HepG2 (cell line): Measurements from ENCODE around the gene BCAS3. TPM values are rescaled to one million over a fixed set of nuclear protein-coding genes. Genes with fewer than 3 reads are reported as not detected.

Experiments used
- ATAC-seq: fragments of 200-7000 bp; cut with Tn5 transposase; 3 replicates; pipeline ENCODE4 v1.9.1; 2020; ENCODE audit warnings: mild to moderate bottlenecking, moderate library complexity
- BruUV-seq: library from RNA; stranded (reverse); fragments of 400-500 nt; replicated peaks from 2 replicates; lab custom pipeline; 2021; lab: Mats Ljungman, UMichigan
- CTCF ChIA-PET: fragments of 300-600 bp; formaldehyde crosslinking; extraction: SDS; loops from one replicate; lab custom pipeline; 2021; ENCODE audit warnings: low total read pairs, inconsistent platforms, low intra/inter-chr PET ratio; lab: Yijun Ruan, JAX
- POLR2A ChIA-PET: fragments of 350-600 bp; sonication (Branson Sonifier 250); formaldehyde crosslinking; loops from one replicate; lab custom pipeline; 2020; ENCODE audit warnings: antibody characterized with exemption, inconsistent platforms; lab: Yijun Ruan, JAX
- DNase-seq: peaks from one replicate; pipeline ENCODE4 v3.0.0-alpha.2; 2015; ENCODE audit warnings: low spot score
- FAIRE-seq: peaks from 3 replicates; lab custom pipeline; 2011; peaks lifted over from hg19 to GRCh38; lab: Jason Lieb, UNC
- H2AFZ ChIP-seq: one replicate; pipeline ENCODE4 v1.6.1; 2011; ENCODE audit warnings: low read length, inconsistent platforms
- H3K27ac ChIP-seq: fragments of 300-600 bp; 3 replicates; pipeline ENCODE4 v1.8.0; 2011; ENCODE audit warnings: mixed run types, mild to moderate bottlenecking, mixed read lengths, low read length, inconsistent platforms; ENCODE audit not compliant: insufficient read depth; ENCODE audit errors: extremely low read length
- H3K27me3 ChIP-seq, 2 experiments: fragments of 200-600 bp in 1 of 2; 2 replicates in 1 of 2; 3 replicates in 1 of 2; pipeline versions ENCODE4 v1.6.0 to v1.8.0; 2011; ENCODE audit warnings: low read length in 2 of 2, mild to moderate bottlenecking in 2 of 2, moderate library complexity in 2 of 2, inconsistent platforms in 1 of 2; ENCODE audit not compliant: insufficient read depth in 2 of 2, control insufficient read depth in 1 of 2
- H3K36me3 ChIP-seq, 2 experiments: fragments of 200-600 bp in 1 of 2; replicated peaks in 1 of 2; 2 replicates in 1 of 2; 3 replicates in 1 of 2; pipeline versions ENCODE4 v1.5.1 to v1.8.0; 2011; ENCODE audit warnings: low read length in 2 of 2, inconsistent platforms in 1 of 2; ENCODE audit not compliant: insufficient read depth in 2 of 2, control insufficient read depth in 1 of 2
- H3K4me1 ChIP-seq: 2 replicates; pipeline ENCODE4 v1.5.1; 2012; ENCODE audit warnings: low read length, inconsistent platforms; ENCODE audit not compliant: insufficient read depth
- H3K4me2 ChIP-seq: 2 replicates; pipeline ENCODE4 v1.6.0; 2011; ENCODE audit warnings: low read depth, low read length, inconsistent platforms
- H3K4me3 ChIP-seq, 3 experiments: fragments of 200-600 bp in 1 of 3; sonication (generic), shearing (Covaris generic) in 1 of 3; replicated peaks in 1 of 3; 2 replicates each; pipeline ENCODE4 v1.5.1; 2011 to 2016; ENCODE audit warnings: low read length in 3 of 3, inconsistent platforms in 2 of 3, low read depth in 2 of 3, mild to moderate bottlenecking in 2 of 3, control low read depth in 1 of 3, mixed read lengths in 1 of 3; ENCODE audit not compliant: insufficient read depth in 1 of 3
- H3K79me2 ChIP-seq: one replicate; pipeline ENCODE4 v1.6.1; 2011; ENCODE audit warnings: low read length, inconsistent platforms; ENCODE audit not compliant: insufficient read depth
- H3K9ac ChIP-seq: 2 replicates; pipeline ENCODE4 v1.6.0; 2011; ENCODE audit warnings: mild to moderate bottlenecking, low read depth, low read length, inconsistent platforms; ENCODE audit not compliant: insufficient read depth
- H3K9me3 ChIP-seq: 2 replicates; pipeline ENCODE4 v1.5.1; 2012; ENCODE audit warnings: mild to moderate bottlenecking, low read length
- H4K20me1 ChIP-seq: 2 replicates; pipeline ENCODE4 v1.6.0; 2011; ENCODE audit warnings: inconsistent platforms, mild to moderate bottlenecking, low read length, moderate library complexity; ENCODE audit not compliant: insufficient read depth
- GPN1 ChIP-seq: sonication (generic); formaldehyde crosslinking; IDR thresholded peaks from 2 replicates; pipeline ENCODE4 v1.5.1; 2020; ENCODE audit warnings: missing genetic modification reagents, borderline replicate concordance
- ISL2 ChIP-seq: sonication (generic); formaldehyde crosslinking; IDR thresholded peaks from 2 replicates; pipeline ENCODE4 v1.5.0; 2020; ENCODE audit warnings: missing genetic modification reagents
- PCBP2 ChIP-seq: fragments of 200-400 bp; formaldehyde crosslinking; optimal IDR thresholded peaks from 2 replicates; pipeline ENCODE3; 2018; ENCODE audit warnings: low read length, low read depth; ENCODE audit not compliant: poor library complexity, severe bottlenecking
- WGBS: methylation state at CpG from one replicate; pipeline ENCODE4 v1.1.6; 2017; ENCODE audit warnings: low lambda C conversion rate; 5-methylcytosine and 5-hydroxymethylcytosine counted together
- in situ Hi-C: cut with HindIII; loops from 2 replicates; pipeline ENCODE4 v1.10.0; 2017; ENCODE audit warnings: low pct_unique_long_range_greater_than_20kb; ENCODE audit not compliant: extremely low pct_ligation_motif_present
- intact Hi-C: fragments of 100-400 bp; cut with micrococcal nuclease; formaldehyde crosslinking; loops from one replicate; pipeline ENCODE4 v1.10.0; 2022; ENCODE audit not compliant: unreplicated experiment
- polyA plus RNA-seq, 8 experiments: library from polyadenylated mRNA; depleted of rRNA in 3 of 8; stranded (reverse) in 7 of 8; unstranded in 1 of 8; fragments of >200 nt; fragmentation: Illumina TruSeq in 4 of 8; extraction: Trizol in 4 of 8; gene quantifications; 2 replicates each; pipeline versions ENCODE4 v1.2.1 to v1.2.3, GENCODE V29; 2011 to 2016; ENCODE audit warnings: low read depth in 4 of 8, missing spikeins in 1 of 8, mixed read lengths in 1 of 8; ENCODE audit not compliant: insufficient read depth in 1 of 8
- total RNA-seq, 5 experiments: library from RNA; depleted of rRNA; stranded (reverse); fragments of >200 nt; fragmentation: Illumina TruSeq; extraction: Trizol; gene quantifications; 2 replicates each; pipeline ENCODE4 v1.2.3, GENCODE V29; 2016; ENCODE audit warnings: low read depth in 1 of 5
- TF ChIP-seq, protein P1 (sequence below): sonication (generic); formaldehyde crosslinking; IDR thresholded peaks from 2 replicates; pipeline ENCODE4 v1.4.0; 2020; ENCODE audit warnings: missing genetic modification reagents

BCAS3 gene
- total and polyA plus RNA-seq, 2 of the 13 experiments (the other 11 are each of a cell fraction or from before 2014, with no cell fraction given) = 10.7 to 11.2 TPM

DNA sequence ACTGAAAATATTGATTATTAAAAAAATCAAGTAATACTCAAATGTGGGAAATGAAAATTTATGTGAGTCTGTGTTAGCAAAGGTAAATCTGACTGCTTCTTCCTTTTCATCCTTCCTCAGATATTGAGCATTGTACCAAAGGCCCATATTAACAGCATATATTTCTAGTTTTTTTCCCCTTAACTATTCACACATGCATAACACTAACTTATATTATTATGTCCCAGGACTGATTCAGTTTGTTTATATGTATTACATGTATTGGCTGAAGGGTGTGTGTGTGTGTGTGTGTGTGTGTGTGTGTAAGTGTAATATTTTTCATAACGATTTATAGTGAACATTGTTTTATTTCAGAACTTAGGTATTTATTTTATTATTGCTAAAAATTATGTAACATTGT is 74.2 kb downstream of the BCAS3 start:
- Histone ChIP-seq H3K4me2 (no peak overlapping the region), H3K9me3 (0 out of 2 replicates have a peak, but pooled peaks cover 6% of the 10 kb centered on the region), H2AFZ (no peak overlapping the region), H4K20me1 (no peaks in the 10 kb centered on the region), H3K79me2 (no peaks in the 10 kb centered on the region), H3K27ac (no peak overlapping the region), H3K27me3 (no peaks in the 10 kb centered on the region), H3K4me1 (no peaks in the 10 kb centered on the region), H3K4me3 (no peak overlapping the region), H3K9ac (no peak overlapping the region), H3K36me3 (no peaks in the 10 kb centered on the region)
- DNase-seq (no peak), ATAC-seq (no peak), FAIRE-seq (no peak)
- intact Hi-C loops (no loop called here), in situ Hi-C loops (no loop called here)
- ChIA-PET POLR2A (no interaction called here), CTCF (no interaction called here)
- no TSS peak for BruUV-seq
- TF ChIP-seq, protein P1, sequence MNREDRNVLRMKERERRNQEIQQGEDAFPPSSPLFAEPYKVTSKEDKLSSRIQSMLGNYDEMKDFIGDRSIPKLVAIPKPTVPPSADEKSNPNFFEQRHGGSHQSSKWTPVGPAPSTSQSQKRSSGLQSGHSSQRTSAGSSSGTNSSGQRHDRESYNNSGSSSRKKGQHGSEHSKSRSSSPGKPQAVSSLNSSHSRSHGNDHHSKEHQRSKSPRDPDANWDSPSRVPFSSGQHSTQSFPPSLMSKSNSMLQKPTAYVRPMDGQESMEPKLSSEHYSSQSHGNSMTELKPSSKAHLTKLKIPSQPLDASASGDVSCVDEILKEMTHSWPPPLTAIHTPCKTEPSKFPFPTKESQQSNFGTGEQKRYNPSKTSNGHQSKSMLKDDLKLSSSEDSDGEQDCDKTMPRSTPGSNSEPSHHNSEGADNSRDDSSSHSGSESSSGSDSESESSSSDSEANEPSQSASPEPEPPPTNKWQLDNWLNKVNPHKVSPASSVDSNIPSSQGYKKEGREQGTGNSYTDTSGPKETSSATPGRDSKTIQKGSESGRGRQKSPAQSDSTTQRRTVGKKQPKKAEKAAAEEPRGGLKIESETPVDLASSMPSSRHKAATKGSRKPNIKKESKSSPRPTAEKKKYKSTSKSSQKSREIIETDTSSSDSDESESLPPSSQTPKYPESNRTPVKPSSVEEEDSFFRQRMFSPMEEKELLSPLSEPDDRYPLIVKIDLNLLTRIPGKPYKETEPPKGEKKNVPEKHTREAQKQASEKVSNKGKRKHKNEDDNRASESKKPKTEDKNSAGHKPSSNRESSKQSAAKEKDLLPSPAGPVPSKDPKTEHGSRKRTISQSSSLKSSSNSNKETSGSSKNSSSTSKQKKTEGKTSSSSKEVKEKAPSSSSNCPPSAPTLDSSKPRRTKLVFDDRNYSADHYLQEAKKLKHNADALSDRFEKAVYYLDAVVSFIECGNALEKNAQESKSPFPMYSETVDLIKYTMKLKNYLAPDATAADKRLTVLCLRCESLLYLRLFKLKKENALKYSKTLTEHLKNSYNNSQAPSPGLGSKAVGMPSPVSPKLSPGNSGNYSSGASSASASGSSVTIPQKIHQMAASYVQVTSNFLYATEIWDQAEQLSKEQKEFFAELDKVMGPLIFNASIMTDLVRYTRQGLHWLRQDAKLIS (CRISPR knock-in tag) = no peak
- TF ChIP-seq PCBP2 = no peak
- no peak for TF ChIP-seq GPN1
- no peak for TF ChIP-seq ISL2
- 83% methylated on average over 1 of the region's 1 CpG for WGBS
